Panc1 (cell line): Measurements from ENCODE around the gene DECR2.

Source experiments
- CTCF ChIP-seq: fragments of 450-650 bp; IDR thresholded peaks from 2 replicates; pipeline ENCODE4 v1.5.1; 2017; ENCODE audit warnings: mild to moderate bottlenecking
- SIN3A ChIP-seq: IDR thresholded peaks from 2 replicates; pipeline ENCODE4 v1.6.1; 2012; ENCODE audit warnings: low read depth, mild to moderate bottlenecking, low read length, moderate library complexity, borderline replicate concordance; ENCODE audit not compliant: insufficient read depth

GRCh38 chr16:442976-443375 is 41.3 kb downstream of the DECR2 start:
- TF ChIP-seq CTCF (no peak), SIN3A (no peak)
